NCI-H1694 (cell line): Measurements from ENCODE around the gene SLC12A4.
"Not testable (repeated sequence)": the region's sequence is repeated elsewhere in the genome, so short reads cannot be mapped to it uniquely, and the experiment has no call there.

Experiments
- DNase-seq: peaks from one replicate; lab custom pipeline; 2025; lab: John Stamatoyannopoulos, UW

The SLC12A4 gene

DNA sequence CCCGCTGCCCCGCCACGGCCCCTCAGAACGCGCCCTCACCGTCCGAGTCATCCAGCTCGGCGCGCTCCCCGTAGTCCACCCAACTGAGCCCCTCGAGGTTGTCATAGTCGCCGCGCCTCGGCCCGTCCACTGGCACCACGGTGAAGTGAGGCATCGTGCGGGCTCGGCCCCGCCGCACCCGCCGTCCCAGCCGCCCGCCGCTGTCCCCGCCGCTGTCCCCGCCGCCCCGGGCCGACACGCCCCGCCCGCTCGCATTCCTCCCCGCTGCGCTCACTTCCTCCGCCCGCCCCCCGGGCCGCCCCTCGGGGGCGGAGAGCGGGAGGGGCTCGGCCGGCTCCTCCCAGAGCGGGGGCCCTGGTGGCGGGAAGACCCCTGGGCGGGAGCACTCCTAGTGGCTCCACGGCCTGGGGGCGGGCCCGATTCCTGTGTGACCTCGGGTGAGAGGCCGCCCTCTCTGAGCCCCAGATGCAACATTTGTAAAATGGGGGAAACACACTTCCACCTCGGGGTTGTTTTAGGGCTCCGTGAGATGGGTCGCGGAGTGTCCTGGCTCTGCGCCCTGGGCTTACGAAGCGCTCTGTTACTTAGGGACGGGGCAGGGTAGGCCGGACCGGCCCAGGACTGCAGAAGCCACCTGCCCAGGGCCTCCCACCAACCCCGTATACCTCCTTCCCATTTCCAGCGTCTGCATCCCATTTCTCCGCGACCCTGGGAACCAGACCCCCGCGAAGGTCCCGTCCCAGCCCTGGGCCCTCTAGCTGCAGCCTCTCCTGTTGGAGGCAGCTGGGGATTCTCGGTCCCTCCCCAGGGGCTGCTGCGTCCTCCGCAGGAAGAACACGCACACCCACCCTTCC, at the start of gene SLC12A4:
Gene SLC12A4, minus strand, starts transcription at position 238 of the 854 bp plus-strand sequence. Its CDS starts 84 bp downstream, at position 154.
- DNase-seq, result peak; percentile 29

DNA sequence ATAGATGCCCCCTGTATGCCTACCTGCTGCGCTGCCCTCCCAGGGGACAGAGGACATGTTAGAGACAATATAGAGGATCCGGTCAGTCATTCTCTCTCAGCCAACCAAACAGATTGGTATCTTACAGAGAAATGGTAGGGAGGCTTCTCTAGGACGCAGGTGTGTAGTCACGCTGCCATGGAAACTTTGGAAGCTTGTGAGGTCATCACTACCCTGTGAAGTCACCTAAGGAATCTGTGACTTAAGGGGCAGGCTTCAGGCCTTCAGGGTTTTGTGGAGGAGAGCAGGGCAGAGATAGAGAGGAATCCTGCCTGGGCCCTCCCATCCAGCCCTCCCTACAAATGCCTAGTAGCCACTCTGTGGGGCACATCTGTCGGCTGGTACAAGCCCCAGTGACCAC, 47.2 kb upstream of the SLC12A4 start, which contains the start of gene DPEP2NB:
Gene DPEP2NB, minus strand, starts transcription at position 231 of the 400 bp plus-strand sequence. Its CDS starts 141 bp downstream, at position 90.
- no peak for DNase-seq

DNA sequence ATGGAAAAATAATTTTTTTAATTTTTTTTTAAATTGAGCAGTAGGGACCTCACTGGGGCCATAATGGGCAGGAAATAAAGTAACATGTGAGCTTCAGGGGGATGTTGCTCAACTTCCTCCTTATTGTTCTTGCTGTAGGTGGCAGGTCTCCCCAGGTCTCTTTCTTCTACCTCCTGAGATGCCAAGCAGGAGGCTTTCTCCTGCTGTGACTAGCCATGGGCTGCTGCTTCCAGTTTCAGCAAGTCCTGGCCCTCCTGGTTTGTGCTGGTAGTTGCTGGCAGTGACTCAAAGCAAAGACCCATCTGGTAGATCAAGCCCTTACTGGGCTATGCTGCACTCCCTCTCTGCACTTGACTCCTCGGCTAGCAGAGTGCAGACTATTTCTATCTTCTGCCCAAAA, 45.0 kb upstream of the SLC12A4 start:
- DNase-seq, result no peak

DNA sequence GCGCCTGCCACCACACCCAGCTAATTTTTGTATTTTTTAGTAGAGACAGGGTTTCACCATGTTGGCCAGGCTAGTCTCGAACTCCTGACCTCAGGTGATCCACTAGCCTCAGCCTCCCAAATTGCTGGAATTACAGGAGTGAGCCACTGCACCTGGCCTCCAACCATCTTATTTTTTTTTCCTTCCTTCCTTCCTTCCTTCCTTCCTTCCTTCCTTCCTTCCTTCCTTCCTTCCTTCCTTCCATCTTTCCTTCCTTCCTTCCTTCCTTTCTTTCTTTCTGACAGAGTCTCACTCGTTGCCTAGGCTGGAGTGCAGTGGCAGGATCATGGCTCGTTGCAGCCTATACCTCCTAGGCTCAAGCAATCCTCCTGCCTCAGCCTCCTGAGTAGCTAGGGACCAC, 41.4 kb upstream of the SLC12A4 start:
- not testable (repeated sequence) for DNase-seq

DNA sequence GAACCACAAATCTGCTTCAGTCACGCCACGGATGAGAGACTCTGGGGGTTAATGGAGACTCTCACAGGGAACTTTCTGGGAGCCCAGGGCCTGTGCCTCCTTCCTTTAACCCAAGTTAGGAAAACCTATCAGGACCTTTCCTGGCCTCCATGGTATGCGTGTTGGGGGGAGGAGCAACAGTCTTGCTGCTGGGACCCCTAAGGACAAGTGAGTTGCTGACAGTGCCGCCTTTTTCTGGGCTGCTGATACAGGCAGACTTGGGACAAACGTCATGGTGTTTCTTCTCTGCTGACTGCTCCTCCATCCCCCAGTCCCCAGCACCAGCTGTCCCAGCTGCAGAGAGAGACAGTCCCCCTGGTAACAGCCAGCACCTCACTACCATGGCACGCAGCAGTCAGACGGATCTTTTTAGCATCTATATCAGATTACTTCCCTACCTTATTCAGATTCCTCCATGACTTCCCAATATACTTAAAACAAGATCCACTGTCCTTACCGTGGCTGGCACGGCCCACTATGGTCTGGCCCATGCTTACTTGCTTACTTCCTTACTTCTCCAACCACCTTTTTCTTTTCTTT, 40.8 kb upstream of the SLC12A4 start:
- no peak for DNase-seq

DNA sequence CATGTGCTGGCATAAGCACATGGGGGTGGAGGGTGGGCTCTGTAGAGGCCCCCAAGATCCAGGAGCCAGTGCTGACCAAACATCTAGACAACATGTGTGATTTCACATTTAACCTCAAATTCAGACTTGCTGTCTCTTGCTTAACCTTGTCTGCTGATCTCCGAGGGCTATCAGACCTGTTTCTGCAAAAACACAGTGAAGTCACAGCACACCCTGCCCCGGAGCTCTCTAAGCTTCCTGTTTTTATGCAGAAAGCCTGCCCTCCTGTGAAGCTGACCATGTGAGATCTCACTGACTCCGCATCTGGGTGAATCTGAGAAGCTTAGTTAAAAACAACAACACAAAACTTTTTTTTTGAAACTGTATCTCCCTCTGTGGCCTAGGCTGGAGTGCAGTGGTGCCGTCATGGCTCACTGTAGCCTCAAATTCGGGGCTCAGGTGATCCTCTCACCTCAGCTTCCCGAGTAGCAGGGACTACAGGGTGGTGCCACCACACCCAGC, 37.4 kb upstream of the SLC12A4 start:
- DNase-seq, result no peak

DNA sequence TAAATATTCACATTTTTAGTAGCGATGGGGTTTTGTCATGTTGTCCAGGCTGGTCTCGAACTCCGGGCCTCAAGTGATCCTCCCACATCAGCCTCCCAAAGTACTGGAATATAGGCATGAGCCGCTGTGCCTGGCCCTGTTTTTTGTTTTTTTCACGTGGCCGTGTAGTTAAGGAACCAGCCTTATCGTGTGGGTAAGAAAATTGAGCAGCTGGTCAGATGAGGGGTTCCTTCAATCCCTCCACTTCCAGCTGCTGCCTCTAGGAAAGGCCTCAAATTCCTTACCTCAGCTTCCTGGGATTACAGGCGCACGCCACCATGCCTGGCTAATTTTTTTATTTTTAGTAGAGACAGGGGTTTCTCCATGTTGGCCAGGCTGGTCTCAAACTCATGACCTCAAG, 36.8 kb upstream of the SLC12A4 start:
- no peak for DNase-seq

DNA sequence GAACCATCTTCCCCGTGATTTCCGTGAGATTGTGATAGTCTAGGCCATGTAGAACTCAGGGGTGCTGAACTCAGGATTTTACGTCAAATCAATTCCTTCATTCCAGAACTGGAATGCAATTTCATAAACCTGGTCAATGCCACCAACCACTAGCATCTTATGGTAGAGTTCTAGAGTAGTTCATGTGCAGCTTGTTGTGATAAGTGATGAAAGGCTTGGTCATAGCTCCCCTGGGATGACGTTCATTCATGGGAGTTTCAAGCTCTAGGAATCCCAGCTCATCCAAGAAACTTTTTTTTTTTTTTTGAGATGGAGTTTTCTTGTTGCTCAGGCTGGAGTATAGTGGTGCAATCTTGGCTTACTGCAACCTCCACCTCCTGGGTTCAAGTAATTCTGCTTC, 34.6 kb upstream of the SLC12A4 start:
- no peak for DNase-seq

DNA sequence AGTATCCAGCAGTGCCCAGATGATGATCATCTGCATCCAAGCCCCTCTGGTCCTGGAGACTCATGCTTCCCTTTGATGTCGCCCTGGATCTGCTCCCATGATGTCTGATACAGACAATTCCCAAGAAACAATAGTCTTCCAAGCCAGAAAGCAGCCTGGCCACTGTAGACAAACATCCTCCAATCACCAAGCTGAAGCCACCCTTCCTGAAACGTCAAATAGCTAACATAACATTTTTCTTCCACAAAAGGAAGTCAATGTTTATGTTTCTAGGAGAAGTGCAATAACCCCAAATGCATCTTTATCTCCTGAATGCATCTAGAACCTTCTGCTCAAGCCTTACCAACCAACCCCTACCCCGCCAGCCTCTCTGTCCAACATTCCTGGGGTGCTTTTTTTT, 32.0 kb upstream of the SLC12A4 start:
- DNase-seq, result no peak

DNA sequence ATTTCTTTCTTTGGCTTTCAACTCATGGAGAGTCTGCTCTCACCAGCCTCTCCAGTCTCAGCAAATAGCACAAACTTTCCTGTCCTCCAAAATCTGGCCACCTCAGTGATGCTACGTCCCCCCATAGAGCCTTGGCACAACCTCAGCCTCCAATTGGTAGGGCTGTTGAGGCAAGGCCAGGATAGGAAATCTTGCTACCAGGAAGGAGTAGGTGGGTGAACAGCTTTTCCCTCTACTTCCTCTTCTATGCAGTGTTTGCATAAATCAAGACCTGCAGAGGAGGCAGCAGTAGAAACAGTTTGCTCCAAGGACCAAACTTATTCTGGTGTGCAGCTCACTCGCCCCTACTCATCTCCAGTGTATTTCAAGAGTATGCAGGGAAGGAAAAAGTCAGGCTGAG, 31.5 kb upstream of the SLC12A4 start:
- DNase-seq, result no peak

DNA sequence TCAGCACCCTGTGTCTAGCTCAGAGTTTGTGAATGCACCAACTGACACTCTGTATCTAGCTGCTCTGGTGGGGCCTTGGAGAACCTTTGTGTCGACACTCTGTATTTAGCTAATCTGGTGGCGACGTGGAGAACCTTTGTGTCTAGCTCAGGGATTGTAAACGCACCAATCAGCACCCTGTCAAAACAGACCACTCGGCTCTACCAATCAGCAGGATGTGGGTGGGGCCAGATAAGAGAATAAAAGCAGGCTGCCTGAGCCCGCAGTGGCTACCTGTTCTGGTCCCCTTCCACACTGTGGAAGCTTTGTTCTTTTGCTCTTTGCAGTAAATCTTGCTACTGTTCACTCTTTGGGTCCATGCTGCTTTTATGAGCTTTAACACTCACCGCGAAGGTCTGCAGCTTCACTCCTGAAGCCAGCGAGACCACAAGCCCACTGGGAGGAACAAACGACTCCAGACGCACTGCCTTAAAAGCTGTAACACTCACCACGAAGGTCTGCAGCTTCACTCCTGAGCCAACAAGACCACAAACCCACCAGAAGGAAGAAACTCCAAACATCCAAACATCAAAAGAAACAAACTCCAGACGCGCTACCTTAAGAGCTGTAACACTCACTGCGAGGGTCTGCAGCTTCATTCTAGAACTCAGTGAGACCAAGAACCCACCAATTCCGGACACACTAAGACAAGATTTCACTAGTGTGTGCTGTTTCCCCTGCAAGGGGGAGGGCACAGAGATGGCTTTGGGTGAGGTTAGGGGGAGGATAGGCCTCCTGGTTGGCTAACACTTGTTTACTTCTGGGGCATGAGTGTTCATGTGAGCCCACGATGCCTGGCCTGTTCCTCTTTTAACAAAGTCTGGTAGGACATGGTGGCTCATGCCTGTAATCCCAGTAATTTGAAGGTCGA, 30.6 kb upstream of the SLC12A4 start, which contains the start of gene DPEP2:
Gene DPEP2, minus strand, starts transcription at position 706 of the 910 bp plus-strand sequence. CDS start 6,272 bp downstream, outside the sequence.
- DNase-seq, result not testable (repeated sequence)

DNA sequence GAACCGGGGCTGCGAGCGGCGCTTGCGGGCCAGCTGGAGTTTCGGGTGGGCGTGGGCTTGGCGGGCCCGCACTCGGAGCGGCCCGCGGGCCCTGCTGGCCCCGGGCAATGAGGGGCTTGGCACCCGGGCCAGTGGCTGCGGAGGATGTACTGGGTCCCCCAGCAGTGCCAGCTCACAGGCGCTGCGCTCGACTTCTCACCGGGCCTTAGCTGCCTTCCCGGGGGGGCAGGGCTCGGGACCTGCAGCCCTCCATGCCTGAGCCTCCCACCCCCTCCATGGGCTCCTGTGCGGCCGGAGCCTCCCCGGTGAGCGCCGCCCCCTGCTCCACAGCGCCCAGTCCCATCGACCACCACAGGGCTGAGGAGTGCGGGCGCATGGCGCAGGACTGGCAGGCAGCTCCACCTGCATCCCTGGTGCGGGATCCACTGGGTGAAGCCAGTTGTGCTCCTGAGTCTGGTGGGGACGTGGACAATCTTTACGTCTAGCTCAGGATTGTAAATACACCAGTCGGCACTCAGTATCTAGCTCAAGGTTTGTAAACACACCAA, 29.9 kb upstream of the SLC12A4 start:
- not testable (repeated sequence) for DNase-seq

DNA sequence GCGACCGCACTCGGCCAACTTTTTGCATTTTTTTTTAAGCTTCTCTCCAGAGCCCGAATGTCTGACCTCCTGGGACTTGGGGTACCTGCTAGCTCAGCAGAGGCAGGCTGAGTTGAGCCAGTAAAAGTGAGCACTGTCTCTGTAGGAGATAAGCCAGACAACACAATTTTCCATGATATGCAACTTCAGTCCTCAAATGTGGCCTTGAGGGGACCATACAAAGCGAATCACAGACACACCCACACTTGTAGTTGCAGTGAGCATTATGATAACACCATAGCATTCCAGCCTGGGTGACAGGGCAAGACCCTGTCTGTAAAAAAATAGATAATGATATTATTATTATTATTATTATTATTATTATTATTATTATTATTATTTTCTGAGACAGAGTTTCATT, 28.2 kb upstream of the SLC12A4 start:
- DNase-seq, result no peak

DNA sequence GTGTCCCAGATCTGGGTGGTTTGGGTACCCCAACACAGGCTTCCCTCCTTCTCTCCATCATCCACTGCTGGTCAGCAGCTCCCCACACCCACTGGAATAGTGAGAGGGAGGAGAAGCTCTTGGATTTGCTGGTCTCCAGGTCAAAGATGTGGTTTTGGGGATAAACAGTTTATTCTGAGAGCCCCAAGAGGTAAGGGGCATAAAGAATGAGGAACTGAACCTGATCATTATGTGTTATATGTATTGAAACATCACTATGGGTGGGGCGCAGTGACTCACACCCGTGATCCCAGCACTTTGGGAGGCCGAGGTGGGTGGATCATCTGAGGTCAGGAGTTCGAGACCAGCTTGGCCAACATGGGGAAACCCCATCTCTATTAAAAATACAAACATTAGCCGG, 27.0 kb upstream of the SLC12A4 start:
- DNase-seq, result no peak

DNA sequence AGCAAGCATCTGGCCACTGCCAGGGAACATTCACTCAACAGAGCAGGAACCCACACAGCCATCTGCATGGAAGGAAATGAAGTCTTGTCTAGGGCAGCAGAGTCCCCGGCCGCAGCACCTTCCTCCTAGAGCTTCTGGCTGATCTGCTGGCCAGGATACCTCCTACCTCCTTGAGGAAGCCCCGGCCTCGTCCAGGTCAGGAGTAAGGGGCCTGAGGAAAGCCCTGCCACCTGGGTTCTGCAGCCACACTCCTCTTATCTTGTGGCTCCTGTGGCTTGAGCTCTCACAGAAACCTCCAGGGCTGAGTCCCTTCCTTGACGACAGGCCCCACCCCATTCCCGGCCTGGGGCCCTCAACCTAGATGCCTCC, 25.6 kb upstream of the SLC12A4 start:
- not testable (repeated sequence) for DNase-seq

DNA sequence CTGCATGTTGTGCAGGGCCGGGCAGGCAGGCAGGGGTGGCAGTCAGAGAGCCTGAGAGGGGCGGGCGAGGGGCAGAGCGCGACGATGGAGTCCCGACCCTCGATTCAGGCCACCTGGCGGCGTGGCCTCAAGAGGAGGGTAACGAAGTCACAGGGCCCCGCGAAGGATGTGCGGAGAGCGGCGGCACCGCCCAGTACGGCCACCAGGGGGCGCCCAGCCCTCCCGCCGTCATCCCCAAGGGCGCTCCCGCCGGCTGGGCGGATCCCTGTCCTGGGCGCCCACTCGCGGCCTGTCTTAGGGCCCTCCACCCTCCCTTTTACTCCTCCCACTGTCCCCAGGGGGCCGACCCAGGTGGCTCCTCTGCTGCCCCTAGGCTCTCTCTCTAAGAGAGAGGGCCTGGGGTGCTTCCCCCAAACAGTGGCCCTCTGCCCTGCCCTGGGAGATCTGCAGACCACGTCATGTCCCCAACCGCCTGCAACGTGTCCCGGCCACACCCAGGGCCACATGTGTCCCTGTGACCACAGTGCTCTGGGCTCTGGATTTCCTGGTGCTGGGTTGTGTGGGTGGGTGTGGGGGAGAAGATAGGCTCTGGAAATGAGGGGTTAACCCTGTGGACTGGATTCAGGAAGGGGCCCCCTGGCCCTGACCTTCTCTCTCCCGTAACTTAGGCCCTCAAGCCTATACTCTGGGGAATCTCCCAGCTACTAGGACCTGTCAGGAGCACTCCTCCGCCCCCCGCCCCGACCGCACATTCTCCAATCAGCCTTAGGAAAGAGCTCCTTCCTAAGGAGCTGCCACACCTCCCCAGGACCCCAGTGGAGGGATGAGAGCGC, 25.0 kb upstream of the SLC12A4 start:
- DNase-seq, result peak; percentile 7

DNA sequence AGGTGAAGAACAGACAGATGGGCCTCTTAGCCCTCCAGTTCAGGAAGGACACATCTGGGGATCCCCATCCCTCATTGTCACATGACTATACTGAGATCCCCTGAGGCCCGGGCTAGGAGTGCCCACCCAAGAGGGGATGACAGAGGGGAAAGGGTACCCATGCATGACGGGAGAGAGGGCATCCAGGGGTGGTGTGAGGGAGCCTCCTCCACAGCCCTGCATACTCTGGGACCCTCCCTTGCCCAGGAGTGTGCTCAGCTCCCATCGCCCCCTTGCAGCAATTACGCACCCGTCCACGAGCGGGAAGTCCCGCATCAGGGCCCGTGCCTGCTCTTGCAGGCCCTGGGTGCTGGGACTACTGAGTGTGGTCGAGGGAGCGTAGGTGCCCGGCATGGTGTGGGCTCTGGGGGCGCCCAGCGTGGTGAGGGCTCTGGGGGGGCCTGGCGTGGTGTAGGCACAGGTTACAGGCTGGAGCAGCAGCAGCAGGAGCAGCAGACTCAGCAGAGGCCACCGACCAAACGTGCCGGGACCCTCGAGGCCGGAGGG, 24.3 kb upstream of the SLC12A4 start:
- no peak for DNase-seq

DNA sequence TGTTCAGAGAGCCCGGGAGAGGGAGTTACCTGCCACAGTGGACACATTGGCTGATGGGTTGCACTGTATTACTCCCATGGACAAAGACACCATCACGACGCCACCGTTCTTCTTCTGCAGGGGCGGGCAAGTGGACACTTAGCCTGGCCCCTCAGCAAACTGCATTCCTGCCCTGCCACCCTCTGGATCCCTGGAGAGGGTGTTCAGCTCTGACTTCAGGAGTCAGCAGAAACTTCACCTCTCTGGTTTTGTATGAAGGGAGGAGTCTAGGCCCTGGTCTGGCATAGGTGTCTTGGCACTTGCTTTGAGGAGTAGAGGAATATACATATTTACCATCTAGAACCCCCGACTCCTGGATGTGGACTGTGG, 21.6 kb upstream of the SLC12A4 start:
- no peak for DNase-seq

DNA sequence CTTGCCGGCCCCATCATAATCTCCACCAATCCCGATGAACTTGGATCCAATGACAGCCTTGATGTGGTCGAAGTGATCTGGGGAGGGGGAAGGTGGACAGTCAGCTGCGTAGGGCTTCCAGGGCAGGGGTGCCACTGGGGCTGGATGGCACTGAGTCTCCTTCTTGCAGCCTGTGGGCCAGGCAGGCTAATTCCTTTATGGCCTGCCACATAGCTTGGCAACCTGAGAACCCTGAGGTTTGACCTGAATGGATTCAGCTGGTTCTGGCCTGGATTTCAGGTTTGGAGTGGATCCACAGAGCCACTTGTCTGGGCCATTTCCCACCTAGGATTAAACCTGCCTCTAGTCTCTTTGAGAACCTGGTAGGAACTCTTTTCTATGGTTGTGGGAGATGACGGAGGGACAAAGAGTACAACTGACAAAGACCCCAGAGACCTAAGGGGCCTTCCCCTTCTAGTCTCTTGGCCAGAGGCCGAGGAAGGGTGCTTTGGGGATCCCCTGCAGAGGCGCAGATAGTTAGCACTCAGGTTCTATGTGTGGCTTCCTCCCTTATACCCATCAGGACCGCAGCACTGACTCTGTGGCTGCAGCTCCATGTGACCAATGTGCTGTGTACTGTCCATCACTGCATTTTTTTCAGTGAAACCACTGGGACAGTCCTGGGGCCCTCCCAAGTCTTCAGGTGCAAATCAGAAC, 21.0 kb upstream of the SLC12A4 start:
- no peak for DNase-seq

DNA sequence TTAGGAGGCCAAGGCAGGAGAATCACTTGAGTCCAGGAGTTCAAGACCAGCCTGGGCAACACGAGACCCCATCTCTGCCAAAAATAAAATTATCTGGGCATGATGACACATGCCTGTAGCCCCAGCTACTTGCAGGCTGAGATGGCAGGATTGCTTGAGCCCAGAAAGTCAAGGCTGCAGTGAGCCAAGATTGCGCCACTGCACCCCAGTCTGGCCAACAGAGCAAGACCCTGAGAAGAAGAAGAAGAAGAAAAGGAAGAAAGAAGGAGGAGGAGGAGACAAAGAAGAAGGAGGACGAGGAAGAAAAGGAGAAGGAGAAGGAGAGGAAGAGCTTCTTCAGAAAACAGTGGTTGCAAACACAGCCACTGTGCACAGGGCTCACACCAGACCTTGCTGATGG, 20.2 kb upstream of the SLC12A4 start:
- no peak for DNase-seq
